Heart right ventricle (tissue), 16 donors: Measurements from ENCODE around the gene CLSTN2. TPM values are rescaled to one million over a fixed set of nuclear protein-coding genes. Genes with fewer than 3 reads are reported as not detected.

ENCODE experiments used
- ATAC-seq, 8 donors: fragments of 200-7000 bp; cut with Tn5 transposase; one replicate each; pipeline ENCODE4 v1.9.1; 2020; ENCODE audit warnings: mild to moderate bottlenecking in 8 of 8, moderate library complexity in 8 of 8, moderate number of reproducible peaks in 1 of 8
- DNase-seq, 2 donors: peaks; one replicate each; pipeline ENCODE4 v3.0.0-alpha.2; 2020
- H3K27ac ChIP-seq, 10 donors: fragments of 200-600 bp; sonication (generic) in 2 of 10; one replicate each; pipeline versions ENCODE4 v1.5.0 to v1.8.0; 2020 to 2022; ENCODE audit warnings: mild to moderate bottlenecking in 3 of 10
- H3K27me3 ChIP-seq, 7 donors: fragments of 200-600 bp; one replicate each; pipeline ENCODE4 v1.8.0; 2021 to 2022; ENCODE audit warnings: mild to moderate bottlenecking in 2 of 7
- H3K36me3 ChIP-seq, 9 donors: fragments of 200-600 bp; sonication (generic) in 1 of 9; one replicate each; pipeline versions ENCODE4 v1.5.0 to v1.8.0; 2020 to 2022; ENCODE audit warnings: mild to moderate bottlenecking in 2 of 9
- H3K4me1 ChIP-seq, 9 donors: fragments of 200-600 bp; sonication (generic) in 1 of 9; one replicate each; pipeline versions ENCODE4 v1.5.0 to v1.8.0; 2020 to 2022; ENCODE audit warnings: mild to moderate bottlenecking in 4 of 9
- H3K4me3 ChIP-seq, 10 donors: fragments of 200-600 bp; sonication (generic) in 2 of 10; one replicate each; pipeline versions ENCODE4 v1.5.0 to v1.8.0; 2020 to 2022; ENCODE audit warnings: mild to moderate bottlenecking in 7 of 10, moderate library complexity in 2 of 10
- H3K9me3 ChIP-seq, 11 donors: fragments of 200-600 bp in 10 of 11; sonication (generic) in 2 of 11; one replicate each; pipeline versions ENCODE4 v1.5.0 to v1.8.0; 2013 to 2022; ENCODE audit warnings: mild to moderate bottlenecking in 2 of 11, control low read depth in 1 of 11, moderate library complexity in 1 of 11
- CTCF ChIP-seq, 9 donors: fragments of 200-600 bp; sonication (generic) in 2 of 9; IDR thresholded peaks; one replicate each; pipeline versions ENCODE4 v1.5.0 to v1.8.0; 2021 to 2022; ENCODE audit warnings: antibody characterized with exemption in 9 of 9, mild to moderate bottlenecking in 5 of 9, moderate library complexity in 1 of 9
- WGBS, 2 donors: extraction: QIAGEN DNeasy Blood & Tissue Kit; methylation state at CpG; one replicate each; pipeline ENCODE4 v1.1.7; 2013; ENCODE audit warnings: inconsistent platforms in 1 of 2; 5-methylcytosine and 5-hydroxymethylcytosine counted together
- intact Hi-C, 10 donors: fragments of 100-400 bp; cut with DNase I; formaldehyde crosslinking; loops; one replicate each; pipeline versions ENCODE4 v1.11.1 to v1.14.2; 2022
- polyA plus RNA-seq, 2 donors: library from polyadenylated mRNA; stranded (reverse); fragments of 200-250 nt; gene quantifications; one replicate each; pipeline ENCODE4 v1.2.3, GENCODE V29; 2013
- total RNA-seq, 10 donors: library from RNA; stranded (reverse); fragmentation: NEBNext Ultra II Directional in 3 of 10; extraction: Animal tissue kit (Norgen Biotek cat#: 25700) in 3 of 10; gene quantifications; one replicate each; pipeline versions ENCODE4 v1.2.1 to v1.2.4, GENCODE V29; 2021 to 2023
- donor health status: Arrhythmogenic right ventricular cardiomyopathy.
- donor health status: ischemic (EF 13 %, LVEDD 7.1; RV severe dilation, severe dysfunction).
- donor health status: healthy with polysubstance abuse.
- donor health status: DM: no; HTN: yes; CAD: no.
- donor health status: DM: no; HTN: no; CAD: no.
- donor health status: ischemic (EF 25% LVEDD 6.9; RV normal size, moderate dysfunction).
- donor health status: ischemic (EF 25% LVEDD 5.7; RV mildly dilated, moderate dysfunction).
- donor health status: healthy.
- donor health status: DM: yes; HTN: yes; CAD: no.
- donor health status: Ischemic cardiomyopathy.
- donor health status: ischemic (EF 35%, LVEDD 5.7; RV mildly dilated, moderate dysfunction).
- donor health status: nonischemic (EF 11% LVEDD 7.7; RV severe dilation, severe dysfunction).
- donor health status: DM: yes; HTN: yes; CAD: no.
- donor health status: PGD.
- donor health status: ischemic (EF 29% LVEDD 5.4; RV normal size, mild dysfunction).
- donor health status: nonischemic (EF 23%, LVEDD 6.1; RV moderate dilation, normal function).

The CLSTN2 gene
- total and polyA plus RNA-seq, 12 donors, result 0.57 to 10.7 (median 4.4) TPM

GRCh38 chr3:140185375-140185774 is 250.4 kb downstream of the CLSTN2 start:
- H3K4me1 ChIP-seq, result peaks cover 5 to 39% (median 18%) of the 10 kb centered on the region in 9 donors
- intact Hi-C loops, result no loop called here

GRCh38 chr3:140186421-140186920 is 251.5 kb downstream of the CLSTN2 start:
- Histone ChIP-seq H3K27ac (peak overlapping the region in 9 of 10 donors; percentile 35 to 86 (median 82)), H3K4me3 (no peak overlapping the region), H3K36me3 (no peaks in the 10 kb centered on the region), H3K27me3 (no peaks in the 10 kb centered on the region), H3K9me3 (no peaks in the 10 kb centered on the region), H3K4me1 (peaks cover 5 to 39% (median 18%) of the 10 kb centered on the region in 9 donors)
- TF ChIP-seq CTCF (IDR thresholded peaks at IDR 0.05), result no peak
- ATAC-seq (peak; percentile 64 to 89 (median 83)), DNase-seq (peak in 1 of 2 donors; percentile 45)
- intact Hi-C loops, result no loop called here

More at GRCh38 chr3:140185375-140185774, 250.4 kb downstream of the CLSTN2 start:
- no peaks in the 10 kb centered on the region for H3K27me3 ChIP-seq
- no peak for ATAC-seq
- WGBS, 2 donors, result 84 to 86% methylated on average over 4 of the region's 4 CpGs
- H3K9me3 ChIP-seq, result no peaks in the 10 kb centered on the region
- no peak overlapping the region for H3K4me3 ChIP-seq
- DNase-seq, result no peak
- H3K27ac ChIP-seq, result peak overlapping the region in 7 of 10 donors; percentile 32 to 86 (median 84)
- H3K36me3 ChIP-seq, result no peaks in the 10 kb centered on the region
- TF ChIP-seq CTCF (IDR thresholded peaks at IDR 0.05), result no peak

- 90 to 94% methylated on average over 1 of the region's 1 CpG for WGBS, 2 donors
- no peaks in the 10 kb centered on the region for H3K36me3 ChIP-seq
- no peak for DNase-seq
- H3K27ac ChIP-seq, result peak overlapping the region in 7 of 10 donors; percentile 20 to 86 (median 84)
- no peaks in the 10 kb centered on the region for H3K9me3 ChIP-seq
- intact Hi-C loops, result no loop called here
- ATAC-seq, result peak in 6 of 8 donors; percentile 62 to 84 (median 74)
- no peak overlapping the region for H3K4me3 ChIP-seq
- peaks cover 5 to 39% (median 18%) of the 10 kb centered on the region in 9 donors for H3K4me1 ChIP-seq
- no peaks in the 10 kb centered on the region for H3K27me3 ChIP-seq
- no peak for TF ChIP-seq CTCF (IDR thresholded peaks at IDR 0.05)
Measured at GRCh38 chr3:140187028-140187427, 252.0 kb downstream of the CLSTN2 start.

- ATAC-seq (no peak), DNase-seq (no peak)
- H3K9me3 ChIP-seq, result peaks cover 0 to 3% (median 0%) of the 10 kb centered on the region in 11 donors
- H3K4me1 ChIP-seq, result peaks cover 5 to 39% (median 18%) of the 10 kb centered on the region in 9 donors
- no peaks in the 10 kb centered on the region for H3K36me3 ChIP-seq
- intact Hi-C loops, result no loop called here
- no peak for TF ChIP-seq CTCF (IDR thresholded peaks at IDR 0.05)
- H3K27ac ChIP-seq, result peak overlapping the region in 4 of 10 donors; percentile 84 to 86 (median 85)
- 50 to 57% methylated on average over 2 of the region's 2 CpGs for WGBS, 2 donors
- no peak overlapping the region for H3K4me3 ChIP-seq
- H3K27me3 ChIP-seq, result no peaks in the 10 kb centered on the region
Measured at GRCh38 chr3:140187656-140188221, 252.8 kb downstream of the CLSTN2 start.
